HL-60 (cell line): ENCODE measurements around the gene CTU1.

ENCODE experiments used
- GABPA ChIP-seq: IDR thresholded peaks from 2 replicates; pipeline ENCODE4 v1.6.1; 2012; ENCODE audit warnings: low read depth
- POLR2AphosphoS5 ChIP-seq: IDR thresholded peaks from 2 replicates; pipeline ENCODE4 v1.6.1; 2012; ENCODE audit warnings: low read depth
- TF ChIP-seq, protein P1 (sequence below): IDR thresholded peaks from one replicate; pipeline ENCODE4 v1.5.1; 2011; ENCODE audit warnings: low read length, control low read depth, inconsistent platforms; ENCODE audit not compliant: insufficient read depth
- TF ChIP-seq, protein P2 (sequence below): IDR thresholded peaks from 2 replicates; pipeline ENCODE4 v1.6.1; 2012; ENCODE audit warnings: low read depth; ENCODE audit not compliant: insufficient replicate concordance

DNA sequence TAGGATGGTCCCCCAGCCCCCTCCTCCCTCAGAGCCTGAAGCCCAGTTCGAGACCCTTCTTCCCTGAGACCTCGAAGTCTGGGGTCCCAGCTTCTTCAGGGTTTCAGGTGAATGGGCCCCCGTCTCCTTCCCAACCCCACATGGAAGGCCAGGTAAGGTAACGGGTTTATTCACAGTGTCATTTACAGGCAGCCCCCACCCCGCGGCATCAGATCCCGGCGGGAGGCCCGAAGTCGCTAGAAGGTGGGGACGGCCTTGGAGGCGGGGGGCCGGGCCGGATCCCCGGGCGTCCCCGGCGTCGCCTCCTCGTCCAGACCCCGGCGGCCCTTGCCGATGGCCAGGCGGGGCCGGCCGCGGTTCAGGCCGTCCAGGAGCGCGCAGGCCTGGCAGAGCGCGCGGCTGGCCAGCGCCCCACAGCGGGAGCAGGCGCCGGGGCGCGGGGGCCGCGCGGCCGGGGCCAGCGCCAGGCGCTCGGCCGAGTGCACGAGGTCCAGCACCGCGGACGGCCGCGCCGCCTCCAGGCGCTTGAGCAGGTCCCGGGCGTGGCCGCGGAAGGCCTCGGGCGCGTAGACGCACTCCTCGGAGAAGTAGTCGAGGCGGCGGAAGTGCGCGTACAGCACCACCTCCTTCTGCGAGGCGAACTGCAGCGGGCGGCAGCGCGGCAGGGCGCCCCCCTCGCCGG lies 9.7 kb downstream of the CTU1 start:
- TF ChIP-seq, protein P1, sequence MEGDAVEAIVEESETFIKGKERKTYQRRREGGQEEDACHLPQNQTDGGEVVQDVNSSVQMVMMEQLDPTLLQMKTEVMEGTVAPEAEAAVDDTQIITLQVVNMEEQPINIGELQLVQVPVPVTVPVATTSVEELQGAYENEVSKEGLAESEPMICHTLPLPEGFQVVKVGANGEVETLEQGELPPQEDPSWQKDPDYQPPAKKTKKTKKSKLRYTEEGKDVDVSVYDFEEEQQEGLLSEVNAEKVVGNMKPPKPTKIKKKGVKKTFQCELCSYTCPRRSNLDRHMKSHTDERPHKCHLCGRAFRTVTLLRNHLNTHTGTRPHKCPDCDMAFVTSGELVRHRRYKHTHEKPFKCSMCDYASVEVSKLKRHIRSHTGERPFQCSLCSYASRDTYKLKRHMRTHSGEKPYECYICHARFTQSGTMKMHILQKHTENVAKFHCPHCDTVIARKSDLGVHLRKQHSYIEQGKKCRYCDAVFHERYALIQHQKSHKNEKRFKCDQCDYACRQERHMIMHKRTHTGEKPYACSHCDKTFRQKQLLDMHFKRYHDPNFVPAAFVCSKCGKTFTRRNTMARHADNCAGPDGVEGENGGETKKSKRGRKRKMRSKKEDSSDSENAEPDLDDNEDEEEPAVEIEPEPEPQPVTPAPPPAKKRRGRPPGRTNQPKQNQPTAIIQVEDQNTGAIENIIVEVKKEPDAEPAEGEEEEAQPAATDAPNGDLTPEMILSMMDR, result no peak
- no peak for TF ChIP-seq POLR2AphosphoS5
- no peak for TF ChIP-seq GABPA
- TF ChIP-seq, protein P2, sequence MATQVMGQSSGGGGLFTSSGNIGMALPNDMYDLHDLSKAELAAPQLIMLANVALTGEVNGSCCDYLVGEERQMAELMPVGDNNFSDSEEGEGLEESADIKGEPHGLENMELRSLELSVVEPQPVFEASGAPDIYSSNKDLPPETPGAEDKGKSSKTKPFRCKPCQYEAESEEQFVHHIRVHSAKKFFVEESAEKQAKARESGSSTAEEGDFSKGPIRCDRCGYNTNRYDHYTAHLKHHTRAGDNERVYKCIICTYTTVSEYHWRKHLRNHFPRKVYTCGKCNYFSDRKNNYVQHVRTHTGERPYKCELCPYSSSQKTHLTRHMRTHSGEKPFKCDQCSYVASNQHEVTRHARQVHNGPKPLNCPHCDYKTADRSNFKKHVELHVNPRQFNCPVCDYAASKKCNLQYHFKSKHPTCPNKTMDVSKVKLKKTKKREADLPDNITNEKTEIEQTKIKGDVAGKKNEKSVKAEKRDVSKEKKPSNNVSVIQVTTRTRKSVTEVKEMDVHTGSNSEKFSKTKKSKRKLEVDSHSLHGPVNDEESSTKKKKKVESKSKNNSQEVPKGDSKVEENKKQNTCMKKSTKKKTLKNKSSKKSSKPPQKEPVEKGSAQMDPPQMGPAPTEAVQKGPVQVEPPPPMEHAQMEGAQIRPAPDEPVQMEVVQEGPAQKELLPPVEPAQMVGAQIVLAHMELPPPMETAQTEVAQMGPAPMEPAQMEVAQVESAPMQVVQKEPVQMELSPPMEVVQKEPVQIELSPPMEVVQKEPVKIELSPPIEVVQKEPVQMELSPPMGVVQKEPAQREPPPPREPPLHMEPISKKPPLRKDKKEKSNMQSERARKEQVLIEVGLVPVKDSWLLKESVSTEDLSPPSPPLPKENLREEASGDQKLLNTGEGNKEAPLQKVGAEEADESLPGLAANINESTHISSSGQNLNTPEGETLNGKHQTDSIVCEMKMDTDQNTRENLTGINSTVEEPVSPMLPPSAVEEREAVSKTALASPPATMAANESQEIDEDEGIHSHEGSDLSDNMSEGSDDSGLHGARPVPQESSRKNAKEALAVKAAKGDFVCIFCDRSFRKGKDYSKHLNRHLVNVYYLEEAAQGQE, result no peak
